CD14-positive monocyte (primary cell): ENCODE data around the gene GTF3C5. TPM values are rescaled to one million over a fixed set of nuclear protein-coding genes. Genes with fewer than 3 reads are reported as not detected.
"Not testable (repeated sequence)": the region's sequence is repeated elsewhere in the genome, so short reads cannot be mapped to it uniquely, and the experiment has no call there.

ENCODE experiments used
- DNase-seq, 3 donors: peaks; one replicate each; pipeline ENCODE4 v3.0.0-alpha.2; 2011 to 2022
- H2AFZ ChIP-seq: 2 replicates; pipeline ENCODE4 v1.6.0; 2012; ENCODE audit warnings: mild to moderate bottlenecking, low read depth, low read length, inconsistent platforms; ENCODE audit not compliant: insufficient read depth, poor library complexity, severe bottlenecking
- H3K27ac ChIP-seq, 2 donors: 1 replicate in 1 of 2; 2 replicates in 1 of 2; pipeline ENCODE4 v1.5.1; 2012 to 2013; ENCODE audit warnings: low read length in 2 of 2, control low read depth in 1 of 2, inconsistent platforms in 1 of 2, low read depth in 1 of 2, mild to moderate bottlenecking in 1 of 2
- H3K27me3 ChIP-seq, 2 donors: one replicate each; pipeline versions ENCODE4 v1.6.0 to v1.6.1; 2011 to 2013; ENCODE audit warnings: low read length in 2 of 2; ENCODE audit not compliant: control insufficient read depth in 2 of 2, insufficient read depth in 2 of 2
- H3K36me3 ChIP-seq, 2 donors: replicated peaks in 1 of 2; 1 replicate in 1 of 2; 2 replicates in 1 of 2; pipeline versions ENCODE4 v1.5.1 to v1.6.1; 2012 to 2013; ENCODE audit warnings: low read length in 2 of 2, control low read depth in 1 of 2, inconsistent platforms in 1 of 2, mild to moderate bottlenecking in 1 of 2; ENCODE audit not compliant: insufficient read depth in 2 of 2, control insufficient read depth in 1 of 2
- H3K4me1 ChIP-seq, 2 donors: 1 replicate in 1 of 2; 2 replicates in 1 of 2; pipeline versions ENCODE4 v1.5.1 to v1.6.1; 2012 to 2013; ENCODE audit warnings: low read length in 2 of 2, control low read depth in 1 of 2, inconsistent platforms in 1 of 2, mild to moderate bottlenecking in 1 of 2, moderate library complexity in 1 of 2; ENCODE audit not compliant: insufficient read depth in 2 of 2, control insufficient read depth in 1 of 2
- H3K4me2 ChIP-seq: replicated peaks from 2 replicates; pipeline ENCODE3; 2012; ENCODE audit warnings: low read length, moderate library complexity, mild to moderate bottlenecking; ENCODE audit not compliant: poor library complexity, severe bottlenecking; ENCODE audit errors: extremely low read depth
- H3K4me3 ChIP-seq, 3 experiments: fragments of 200-600 bp in 1 of 3; sonication (generic) in 1 of 3; replicated peaks in 1 of 3; 1 replicate in 2 of 3; 2 replicates in 1 of 3; pipeline ENCODE4 v1.5.1; 2011 to 2013; ENCODE audit warnings: low read length in 3 of 3, mild to moderate bottlenecking in 3 of 3, control low read depth in 2 of 3, low read depth in 2 of 3, inconsistent platforms in 1 of 3, moderate library complexity in 1 of 3
- H3K79me2 ChIP-seq: 2 replicates; pipeline ENCODE4 v1.6.0; 2012; ENCODE audit warnings: mild to moderate bottlenecking, control low read depth, inconsistent platforms, low read length, moderate library complexity; ENCODE audit not compliant: insufficient read depth
- H3K9ac ChIP-seq: 2 replicates; pipeline ENCODE4 v1.6.0; 2017; ENCODE audit warnings: low read length, mild to moderate bottlenecking; ENCODE audit not compliant: insufficient read depth, poor library complexity, severe bottlenecking
- H3K9me3 ChIP-seq, 2 donors: replicated peaks in 1 of 2; 1 replicate in 1 of 2; 2 replicates in 1 of 2; pipeline versions ENCODE4 v1.5.1 to v1.6.1; 2012 to 2013; ENCODE audit warnings: low read length in 2 of 2, control low read depth in 1 of 2; ENCODE audit not compliant: control insufficient read depth in 1 of 2, insufficient read depth in 1 of 2
- H4K20me1 ChIP-seq: 2 replicates; pipeline ENCODE4 v1.6.0; 2012; ENCODE audit warnings: mild to moderate bottlenecking, low read length, control low read depth, moderate library complexity; ENCODE audit not compliant: insufficient read depth
- H3K27ac Mint-ChIP-seq, 7 donors: one replicate each; pipeline ENCODE4 v1.8.0; 2020; ENCODE audit warnings: mild to moderate bottlenecking in 7 of 7, mixed read lengths in 7 of 7, moderate library complexity in 6 of 7, inconsistent platforms in 2 of 7
- H3K27me3 Mint-ChIP-seq, 3 donors: one replicate each; pipeline ENCODE4 v1.8.0; 2021 to 2022; ENCODE audit warnings: low read depth in 3 of 3, mild to moderate bottlenecking in 3 of 3, mixed read lengths in 3 of 3, moderate library complexity in 3 of 3, inconsistent platforms in 1 of 3
- H3K36me3 Mint-ChIP-seq, 2 donors: one replicate each; pipeline ENCODE4 v1.8.0; 2020; ENCODE audit warnings: mixed read lengths in 2 of 2, inconsistent platforms in 1 of 2, mild to moderate bottlenecking in 1 of 2
- H3K4me1 Mint-ChIP-seq: one replicate; pipeline ENCODE4 v1.8.0; 2020; ENCODE audit warnings: mild to moderate bottlenecking, mixed read lengths
- H3K4me3 Mint-ChIP-seq, 2 donors: one replicate each; pipeline ENCODE4 v1.8.0; 2020; ENCODE audit warnings: mild to moderate bottlenecking in 2 of 2, mixed read lengths in 2 of 2, moderate library complexity in 1 of 2
- H3K9me3 Mint-ChIP-seq, 7 donors: one replicate each; pipeline ENCODE4 v1.8.0; 2020 to 2022; ENCODE audit warnings: mixed read lengths in 7 of 7, mild to moderate bottlenecking in 6 of 7, moderate library complexity in 6 of 7, inconsistent platforms in 2 of 7
- CTCF ChIP-seq: fragments of 200-600 bp; IDR thresholded peaks from one replicate; pipeline ENCODE4 v1.8.0; 2022; ENCODE audit warnings: antibody characterized with exemption, mild to moderate bottlenecking
- WGBS: methylation state at CpG from one replicate; pipeline ENCODE4 v1.1.5; 2013; ENCODE audit warnings: missing lambda C conversion rate; ENCODE audit not compliant: insufficient coverage; 5-methylcytosine and 5-hydroxymethylcytosine counted together
- intact Hi-C, 2 donors: fragments of 100-400 bp; cut with micrococcal nuclease; formaldehyde crosslinking; loops; one replicate each; pipeline versions ENCODE4 v1.15.0 to v1.15.1; 2023
- polyA plus RNA-seq, 3 donors: library from polyadenylated mRNA; depleted of rRNA in 1 of 3; unstranded in 2 of 3; stranded (reverse) in 1 of 3; fragments of 300-500 nt in 2 of 3; fragments of >200 nt in 1 of 3; fragmentation: Illumina TruSeq in 2 of 3; gene quantifications; 1 replicate in 2 of 3; 2 replicates in 1 of 3; pipeline ENCODE4 v1.2.3, GENCODE V29; 2012 to 2021

The GTF3C5 gene
- polyA plus RNA-seq, 3 donors: 21.3 to 75.6 (median 24.4) TPM

DNA sequence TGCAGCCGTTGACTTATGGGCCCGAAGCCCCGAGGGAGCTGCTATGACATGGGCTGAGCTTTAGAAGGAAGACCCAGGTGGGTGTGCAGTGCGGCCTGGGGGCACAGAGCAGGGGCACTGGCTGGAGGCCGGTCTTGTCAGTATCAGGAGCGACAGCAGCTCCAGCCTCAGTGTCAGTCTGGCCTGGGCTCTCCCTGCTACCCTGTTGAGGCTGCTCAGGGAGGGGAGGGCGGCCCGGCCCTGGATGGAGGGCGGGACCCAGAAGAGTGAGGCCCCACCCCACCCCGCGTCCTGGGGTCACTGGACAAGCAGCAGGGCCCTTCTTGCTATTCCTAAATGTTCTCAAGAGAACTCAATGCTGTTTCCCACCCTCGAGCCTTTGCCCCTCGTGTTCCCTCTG, 34.3 kb upstream of the GTF3C5 start:
- H3K4me2 ChIP-seq: no peak overlapping the region
- Mint-ChIP-seq H3K9me3 (no peaks in the 10 kb centered on the region), H3K36me3 (no peaks in the 10 kb centered on the region), H3K27me3 (peaks cover 9 to 29% (median 9%) of the 10 kb centered on the region in 3 donors), H3K4me1 (peaks cover 13% of the 10 kb centered on the region), H3K27ac (peak overlapping the region in 2 of 7 donors; percentile 23 to 71), H3K4me3 (no peak overlapping the region)
- H3K9ac ChIP-seq: no peak overlapping the region
- no peak overlapping the region for H2AFZ ChIP-seq
- no peak for TF ChIP-seq CTCF
- DNase-seq: no peak
- no peaks in the 10 kb centered on the region for H3K79me2 ChIP-seq
- intact Hi-C loops: no loop called here
- no peak overlapping the region for H3K4me3 ChIP-seq
- peaks cover 7 to 8% of the 10 kb centered on the region in 2 donors for H3K4me1 ChIP-seq
- peaks cover 0 to 3% of the 10 kb centered on the region in 2 donors for H3K27me3 ChIP-seq
- 91% methylated on average over 9 of the region's 13 CpGs for WGBS
- no peaks in the 10 kb centered on the region for H3K9me3 ChIP-seq
- no peak overlapping the region for H3K27ac ChIP-seq
- no peaks in the 10 kb centered on the region for H3K36me3 ChIP-seq
- H4K20me1 ChIP-seq: no peaks in the 10 kb centered on the region

GRCh38 chr9:132997591-132997990, 33.2 kb upstream of the GTF3C5 start:
- Histone ChIP-seq H2AFZ (no peak overlapping the region), H3K9me3 (no peaks in the 10 kb centered on the region), H3K27ac (no peak overlapping the region), H3K4me1 (peaks cover 7 to 9% of the 10 kb centered on the region in 2 donors), H3K9ac (no peak overlapping the region), H3K27me3 (peaks cover 0 to 7% of the 10 kb centered on the region in 2 donors), H3K79me2 (no peaks in the 10 kb centered on the region), H3K4me3 (no peak overlapping the region), H3K4me2 (no peak overlapping the region), H4K20me1 (no peaks in the 10 kb centered on the region), H3K36me3 (no peaks in the 10 kb centered on the region)
- 92% methylated on average over 4 of the region's 4 CpGs for WGBS
- Mint-ChIP-seq H3K27ac (no peak overlapping the region), H3K9me3 (no peaks in the 10 kb centered on the region), H3K36me3 (no peaks in the 10 kb centered on the region), H3K4me3 (no peak overlapping the region), H3K4me1 (peaks cover 8% of the 10 kb centered on the region), H3K27me3 (peaks cover 10 to 26% (median 14%) of the 10 kb centered on the region in 3 donors)
- no peak for DNase-seq
- TF ChIP-seq CTCF: no peak
- intact Hi-C loops: no loop called here

DNA sequence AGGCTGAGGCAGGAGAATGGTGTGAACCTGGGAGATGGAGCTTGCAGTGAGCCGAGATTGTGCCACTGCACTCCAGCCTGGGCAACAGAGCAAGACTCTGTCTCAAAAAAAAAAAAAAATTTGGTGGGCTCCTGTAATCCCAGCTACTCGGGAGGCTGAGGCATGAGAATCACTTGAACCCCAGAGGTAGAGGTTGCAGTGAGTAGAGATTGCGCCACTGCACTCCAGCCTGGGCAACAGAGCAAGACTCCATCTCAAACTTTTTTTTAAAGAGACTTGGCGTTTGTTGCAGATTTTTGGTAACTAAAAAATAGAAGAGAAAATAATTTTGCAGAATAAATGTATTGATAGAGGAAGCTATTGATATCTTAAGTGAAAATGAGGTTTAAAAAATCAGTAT, 32.6 kb upstream of the GTF3C5 start:
- H3K27ac Mint-ChIP-seq: not testable (repeated sequence)
- no CpG with 5 or more reads among the region's 4 CpGs for WGBS

More for the DNA sequence above, 32.6 kb upstream of the GTF3C5 start:
- H3K9me3 ChIP-seq, H3K4me1 Mint-ChIP-seq, H4K20me1 ChIP-seq, DNase-seq, H3K79me2 ChIP-seq, H3K4me2 ChIP-seq, H2AFZ ChIP-seq, H3K27ac ChIP-seq, H3K36me3 Mint-ChIP-seq, H3K9me3 Mint-ChIP-seq, H3K4me3 Mint-ChIP-seq, H3K36me3 ChIP-seq, intact Hi-C loops, H3K9ac ChIP-seq, H3K4me3 ChIP-seq: not testable (repeated sequence)
- peaks cover 0 to 12% of the 10 kb centered on the region in 2 donors for H3K27me3 ChIP-seq
- peaks cover 11 to 29% (median 17%) of the 10 kb centered on the region in 3 donors for H3K27me3 Mint-ChIP-seq
- peaks cover 7 to 16% of the 10 kb centered on the region in 2 donors for H3K4me1 ChIP-seq
